Cardiac muscle cell (in vitro differentiated cells and primary cell): ENCODE measurements around the gene SCN4A. TPM values are rescaled to one million over a fixed set of nuclear protein-coding genes. Genes with fewer than 3 reads are reported as not detected.

ENCODE experiments used
- DNase-seq, 2 donors: peaks; one replicate each; pipeline versions ENCODE4 v3.0.0 to v3.0.0-alpha.2; 2010 to 2017; ENCODE audit warnings: low read depth in 1 of 2, low spot score in 1 of 2
- H3K27ac ChIP-seq: fragments of 200-600 bp; sonication (generic); 2 replicates; pipeline ENCODE4 v1.5.1; 2016
- H3K27me3 ChIP-seq: fragments of 200-600 bp; sonication (generic); 2 replicates; pipeline ENCODE4 v1.6.0; 2016; ENCODE audit warnings: control low read depth
- H3K36me3 ChIP-seq: fragments of 200-600 bp; sonication (generic); 2 replicates; pipeline ENCODE4 v1.5.1; 2016; ENCODE audit warnings: control low read depth
- H3K4me1 ChIP-seq: fragments of 200-600 bp; sonication (generic); 2 replicates; pipeline ENCODE4 v1.8.1; 2017; ENCODE audit warnings: low read depth, mild to moderate bottlenecking, mixed run types
- H3K4me3 ChIP-seq: fragments of 200-600 bp; sonication (generic); 2 replicates; pipeline ENCODE4 v1.5.1; 2016; ENCODE audit warnings: mild to moderate bottlenecking
- H3K9me3 ChIP-seq: fragments of 200-600 bp; sonication (generic); 2 replicates; pipeline ENCODE4 v1.5.1; 2017; ENCODE audit warnings: low read depth, mild to moderate bottlenecking, control low read depth
- CTCF ChIP-seq: IDR thresholded peaks from 2 replicates; pipeline ENCODE4 v1.5.1; 2012; ENCODE audit warnings: low read depth, mild to moderate bottlenecking, low read length
- polyA plus RNA-seq: library from polyadenylated mRNA; unstranded; fragments of >200 nt; fragmentation: Nextera tagmentation; extraction: Ambion mirVana; gene quantifications from 2 replicates; pipeline ENCODE4 v1.2.1, GENCODE V29; 2016
- total RNA-seq: library from RNA; depleted of rRNA; stranded (reverse); fragments of >200 nt; gene quantifications from 2 replicates; pipeline ENCODE4 v1.2.3, GENCODE V29; 2016

The SCN4A gene
- total and polyA plus RNA-seq, 2 experiments from 2014 or later, result 0.63 TPM; not detected in 1

- Histone ChIP-seq H3K27ac (no peak overlapping the region), H3K9me3 (no peaks in the 10 kb centered on the region), H3K27me3 (no peaks in the 10 kb centered on the region), H3K36me3 (no peaks in the 10 kb centered on the region), H3K4me3 (no peak overlapping the region), H3K4me1 (peaks cover 10% of the 10 kb centered on the region)
- no peak for TF ChIP-seq CTCF
- no peak for DNase-seq
Measured at GRCh38 chr17:63949576-63950250, 23.0 kb downstream of the SCN4A start.

GRCh38 chr17:63948521-63948920 is 24.2 kb downstream of the SCN4A start:
- Histone ChIP-seq H3K27me3 (no peaks in the 10 kb centered on the region), H3K9me3 (no peaks in the 10 kb centered on the region), H3K36me3 (no peaks in the 10 kb centered on the region), H3K4me3 (no peak overlapping the region), H3K4me1 (peaks cover 4% of the 10 kb centered on the region), H3K27ac (no peak overlapping the region)
- TF ChIP-seq CTCF, result no peak
- no peak for DNase-seq

- Histone ChIP-seq H3K27me3 (no peaks in the 10 kb centered on the region), H3K4me3 (no peak overlapping the region), H3K4me1 (peaks cover 4% of the 10 kb centered on the region), H3K36me3 (no peaks in the 10 kb centered on the region), H3K9me3 (no peaks in the 10 kb centered on the region), H3K27ac (no peak overlapping the region)
- TF ChIP-seq CTCF, result no peak
- DNase-seq, result no peak
Measured at GRCh38 chr17:63947711-63948330, 24.9 kb downstream of the SCN4A start.

GRCh38 chr17:63946440-63947363 is 26.0 kb downstream of the SCN4A start:
- Histone ChIP-seq H3K9me3 (no peaks in the 10 kb centered on the region), H3K4me3 (no peak overlapping the region), H3K27me3 (no peaks in the 10 kb centered on the region), H3K4me1 (peaks cover 4% of the 10 kb centered on the region), H3K27ac (no peak overlapping the region), H3K36me3 (no peaks in the 10 kb centered on the region)
- peak; percentile 36 to 75 for DNase-seq
- TF ChIP-seq CTCF, result peak; percentile 57

- Histone ChIP-seq H3K36me3 (no peaks in the 10 kb centered on the region), H3K27ac (no peak overlapping the region), H3K4me3 (no peak overlapping the region), H3K4me1 (peaks cover 4% of the 10 kb centered on the region), H3K27me3 (no peaks in the 10 kb centered on the region), H3K9me3 (no peaks in the 10 kb centered on the region)
- TF ChIP-seq CTCF, result no peak
- DNase-seq, result no peak
Measured at GRCh38 chr17:63945784-63946439, 26.8 kb downstream of the SCN4A start.
